Measurements from ENCODE around the gene APIP.

- no peak for TF ChIP-seq EP300 (IDR thresholded peaks at IDR 0.05)
- no peak for TF ChIP-seq POLR2A (IDR thresholded peaks at IDR 0.05; ENCODE audit: low read depth)
- TF ChIP-seq POLR2AphosphoS5 (IDR thresholded peaks at IDR 0.05), result no peak
Observed at GRCh38 chr11:34890812-34891211, 25.4 kb downstream of the APIP start.
